K562 (cell line): ENCODE data around the gene PARS2.

Experiments used
- EGR1 ChIP-seq: fragments of 450-650 bp; conservative IDR thresholded peaks from 2 replicates; pipeline ENCODE4 v1.6.1; 2017; ENCODE audit warnings: mild to moderate bottlenecking
- SP1 ChIP-seq: sonication (generic); formaldehyde crosslinking; IDR thresholded peaks from 2 replicates; pipeline ENCODE4 v1.8.1; 2022; ENCODE audit warnings: mild to moderate bottlenecking, missing genetic modification reagents
- TF ChIP-seq, protein P1 (sequence below): sonication (generic); formaldehyde crosslinking; IDR thresholded peaks from 2 replicates; pipeline ENCODE4 v1.8.1; 2023; ENCODE audit warnings: mild to moderate bottlenecking, missing genetic modification reagents

DNA sequence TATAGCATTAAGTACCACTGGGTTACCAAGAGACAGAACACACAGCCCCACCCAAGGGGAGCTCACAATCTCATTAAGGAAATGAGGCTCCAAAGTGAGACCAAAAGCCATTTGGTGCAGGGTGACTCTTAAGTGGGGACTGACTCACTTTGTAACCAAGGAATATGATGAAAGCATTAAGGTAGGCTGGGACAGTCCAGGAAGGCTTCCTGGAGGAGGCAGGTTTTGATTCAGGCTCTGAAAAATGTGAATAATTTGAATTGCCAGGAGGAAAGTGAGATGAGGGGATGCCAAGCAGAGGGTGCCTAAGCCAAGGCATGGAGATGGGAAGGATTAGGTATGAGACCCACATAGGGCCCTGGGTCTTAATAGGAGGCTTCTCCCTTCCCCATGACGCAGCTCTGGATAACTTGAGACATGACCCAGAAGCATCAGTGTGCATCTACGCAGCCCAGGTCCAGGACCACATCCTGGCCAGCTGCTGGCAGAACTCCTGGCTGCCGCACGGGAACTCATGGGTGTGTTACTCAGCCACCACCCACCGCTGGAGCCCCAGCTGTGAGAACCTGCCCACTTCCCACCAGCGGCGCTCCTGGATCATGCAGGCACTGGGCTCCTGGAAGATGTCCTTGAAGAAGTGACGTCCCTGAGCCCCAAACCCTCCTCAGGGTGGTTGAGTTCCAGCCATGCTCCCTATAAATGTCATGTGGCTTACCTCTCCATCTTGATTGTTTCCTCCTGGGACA is 54.6 kb downstream of the PARS2 start:
- TF ChIP-seq, protein P1, sequence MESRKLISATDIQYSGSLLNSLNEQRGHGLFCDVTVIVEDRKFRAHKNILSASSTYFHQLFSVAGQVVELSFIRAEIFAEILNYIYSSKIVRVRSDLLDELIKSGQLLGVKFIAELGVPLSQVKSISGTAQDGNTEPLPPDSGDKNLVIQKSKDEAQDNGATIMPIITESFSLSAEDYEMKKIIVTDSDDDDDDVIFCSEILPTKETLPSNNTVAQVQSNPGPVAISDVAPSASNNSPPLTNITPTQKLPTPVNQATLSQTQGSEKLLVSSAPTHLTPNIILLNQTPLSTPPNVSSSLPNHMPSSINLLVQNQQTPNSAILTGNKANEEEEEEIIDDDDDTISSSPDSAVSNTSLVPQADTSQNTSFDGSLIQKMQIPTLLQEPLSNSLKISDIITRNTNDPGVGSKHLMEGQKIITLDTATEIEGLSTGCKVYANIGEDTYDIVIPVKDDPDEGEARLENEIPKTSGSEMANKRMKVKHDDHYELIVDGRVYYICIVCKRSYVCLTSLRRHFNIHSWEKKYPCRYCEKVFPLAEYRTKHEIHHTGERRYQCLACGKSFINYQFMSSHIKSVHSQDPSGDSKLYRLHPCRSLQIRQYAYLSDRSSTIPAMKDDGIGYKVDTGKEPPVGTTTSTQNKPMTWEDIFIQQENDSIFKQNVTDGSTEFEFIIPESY, result no peak
- TF ChIP-seq SP1 (CRISPR knock-in tag) (no peak), EGR1 (no peak)
